HCT116 (cell line): ENCODE results near the gene RFPL3. TPM values are rescaled to one million over a fixed set of nuclear protein-coding genes. Genes with fewer than 3 reads are reported as not detected.
"Not testable (repeated sequence)": the region's sequence is repeated elsewhere in the genome, so short reads cannot be mapped to it uniquely, and the experiment has no call there.

Experiments
- ATAC-seq: fragments of 200-7000 bp; cut with Tn5 transposase; 2 replicates; pipeline ENCODE4 v1.9.1; 2020; ENCODE audit warnings: mild to moderate bottlenecking, moderate library complexity
- BruUV-seq: library from RNA; stranded (reverse); fragments of 400-500 nt; replicated peaks from 2 replicates; lab custom pipeline; 2021; lab: Mats Ljungman, UMichigan
- CTCF ChIA-PET: fragments of 300-600 bp; sonication (Branson Sonifier 250); formaldehyde crosslinking; loops from one replicate; lab custom pipeline; 2021; ENCODE audit warnings: antibody characterized with exemption; lab: Charles Lee
- POLR2A ChIA-PET: fragments of 300-600, 350-600 bp; sonication (Branson Sonifier 250); formaldehyde crosslinking; loops from one replicate; lab custom pipeline; 2021; ENCODE audit warnings: antibody characterized with exemption; lab: Charles Lee
- RAD21 ChIA-PET, 2 experiments: fragments of 300-600 bp; sonication (Branson Sonifier 250); formaldehyde crosslinking; loops; one replicate each; lab custom pipeline; 2023; ENCODE audit warnings: low total read pairs in 2 of 2; ENCODE audit not compliant: uncharacterized antibody in 2 of 2, unreplicated experiment in 2 of 2, low non-redundant PET in 1 of 2; lab: Charles Lee
- DNase-seq: peaks from one replicate; pipeline ENCODE4 v3.0.0-alpha.2; 2010; ENCODE audit warnings: low read depth, low spot score
- H2AFZ ChIP-seq: fragments of 200-600 bp; shearing (Covaris generic), sonication (generic); 2 replicates; pipeline ENCODE4 v1.6.1; 2017; ENCODE audit warnings: low read depth, mixed run types, mixed read lengths, antibody characterized with exemption, low read length; ENCODE audit not compliant: poor library complexity, severe bottlenecking
- H3K27ac ChIP-seq: 2 replicates; pipeline ENCODE4 v1.5.1; 2012; ENCODE audit warnings: low read depth, low read length
- H3K27me3 ChIP-seq: fragments of 200-600 bp; sonication (generic); 2 replicates; pipeline ENCODE4 v1.6.1; 2016; ENCODE audit warnings: mixed run types, low read length, mixed read lengths; ENCODE audit not compliant: insufficient read depth
- H3K36me3 ChIP-seq, 2 experiments: fragments of 200-500 bp in 1 of 2; fragments of 200-600 bp in 1 of 2; sonication (Bioruptor generic) in 1 of 2; sonication (generic) in 1 of 2; 2 replicates each; pipeline versions ENCODE4 v1.5.1 to v1.6.1; 2014 to 2016; ENCODE audit warnings: low read length in 2 of 2, inconsistent platforms in 1 of 2, mixed read lengths in 1 of 2, mixed run types in 1 of 2; ENCODE audit not compliant: insufficient read depth in 2 of 2, control insufficient read depth in 1 of 2
- H3K4me1 ChIP-seq, 2 experiments: fragments of 200-600 bp in 1 of 2; sonication (generic) in 1 of 2; 2 replicates each; pipeline versions ENCODE4 v1.5.1 to v1.6.1; 2012 to 2017; ENCODE audit warnings: low read length in 2 of 2, inconsistent platforms in 1 of 2, mild to moderate bottlenecking in 1 of 2, mixed read lengths in 1 of 2, mixed run types in 1 of 2, moderate library complexity in 1 of 2; ENCODE audit not compliant: insufficient read depth in 2 of 2, control insufficient read depth in 1 of 2
- H3K4me2 ChIP-seq: fragments of 200-600 bp; sonication (generic); 2 replicates; pipeline ENCODE4 v1.6.1; 2017; ENCODE audit warnings: mixed run types, low read length, mixed read lengths
- H3K4me3 ChIP-seq, 2 experiments: fragments of 200-600 bp in 1 of 2; sonication (generic) in 1 of 2; replicated peaks in 1 of 2; 2 replicates each; pipeline ENCODE4 v1.5.1; 2011 to 2016; ENCODE audit warnings: low read length in 2 of 2, control low read depth in 1 of 2, low read depth in 1 of 2, mild to moderate bottlenecking in 1 of 2, mixed read lengths in 1 of 2, mixed run types in 1 of 2
- H3K79me2 ChIP-seq: fragments of 200-600 bp; sonication (generic); 2 replicates; pipeline ENCODE4 v1.6.1; 2017; ENCODE audit warnings: mild to moderate bottlenecking, mixed run types, low read length, moderate library complexity, mixed read lengths; ENCODE audit not compliant: insufficient read depth
- H3K9ac ChIP-seq: fragments of 200-600 bp; sonication (generic); 2 replicates; pipeline ENCODE4 v1.6.1; 2016; ENCODE audit warnings: low read length, mixed read lengths
- H3K9me2 ChIP-seq: fragments of 200-600 bp; sonication (generic), shearing (Covaris generic); 2 replicates; pipeline ENCODE4 v1.6.1; 2017; ENCODE audit warnings: mixed run types, mild to moderate bottlenecking, moderate library complexity; ENCODE audit not compliant: insufficient read depth
- H3K9me3 ChIP-seq, 2 experiments: fragments of 200-500 bp in 1 of 2; fragments of 200-600 bp in 1 of 2; sonication (Bioruptor generic) in 1 of 2; sonication (generic) in 1 of 2; 2 replicates each; pipeline ENCODE4 v1.6.1; 2014 to 2017; ENCODE audit warnings: low read length in 2 of 2, mixed read lengths in 2 of 2, inconsistent platforms in 1 of 2, low read depth in 1 of 2, mild to moderate bottlenecking in 1 of 2, mixed run types in 1 of 2, moderate library complexity in 1 of 2; ENCODE audit not compliant: control insufficient read depth in 1 of 2, insufficient read depth in 1 of 2
- H4K20me1 ChIP-seq: fragments of 200-600 bp; sonication (generic), shearing (Covaris generic); 2 replicates; pipeline ENCODE4 v1.6.1; 2017; ENCODE audit warnings: mixed run types, mild to moderate bottlenecking, moderate library complexity; ENCODE audit not compliant: insufficient read depth
- CTCF ChIP-seq, 3 experiments: fragments of 200-600 bp in 1 of 3; sonication (generic) in 1 of 3; IDR thresholded peaks in 2 of 3; conservative IDR thresholded peaks in 1 of 3; 2 replicates each; pipeline ENCODE4 v1.5.1; 2012 to 2017; ENCODE audit warnings: low read depth in 2 of 3, low read length in 2 of 3, antibody characterized with exemption in 1 of 3, borderline replicate concordance in 1 of 3, control low read depth in 1 of 3, mild to moderate bottlenecking in 1 of 3, mixed read lengths in 1 of 3, mixed run types in 1 of 3, moderate library complexity in 1 of 3; ENCODE audit not compliant: insufficient read depth in 1 of 3
- RAD21 ChIP-seq: IDR thresholded peaks from 2 replicates; pipeline ENCODE4 v1.6.1; 2012; ENCODE audit warnings: low read depth, mild to moderate bottlenecking
- SP1 ChIP-seq: IDR thresholded peaks from 2 replicates; pipeline ENCODE4 v1.6.1; 2012; ENCODE audit warnings: low read depth
- TCF7L2 ChIP-seq: IDR thresholded peaks from 2 replicates; pipeline ENCODE4 v1.7.0; 2011; ENCODE audit warnings: borderline replicate concordance, inconsistent platforms; ENCODE audit not compliant: insufficient read depth, insufficient read length; ENCODE audit errors: extremely low read depth
- ZBTB33 ChIP-seq: IDR thresholded peaks from 2 replicates; pipeline ENCODE4 v1.6.1; 2011; ENCODE audit warnings: mild to moderate bottlenecking, low read length, moderate library complexity; ENCODE audit not compliant: insufficient replicate concordance; ENCODE audit errors: extremely low read depth
- intact Hi-C: fragments of 100-400 bp; cut with micrococcal nuclease; formaldehyde crosslinking; loops from 2 replicates; pipeline ENCODE4 v1.10.0; 2022
- total RNA-seq: library from RNA; stranded (reverse); gene quantifications from one replicate; pipeline ENCODE4 v1.2.1, GENCODE V29; 2021; ENCODE audit not compliant: unreplicated experiment

The RFPL3 gene
- total RNA-seq, 1 experiment from 2014 or later: not detected

GRCh38 chr22:32348031-32348611, 9.5 kb upstream of the RFPL3 start:
- ATAC-seq: no peak
- CTCF ChIA-PET: interaction anchor here (0.6 to 1.3 kb wide), 3 partner anchors 82 to 378 kb away, joined by 3 to 4 read pairs (median 3); no protein-coding TSS in a partner anchor
- H3K4me2 ChIP-seq: no peak overlapping the region
- DNase-seq: no peak
- RAD21 ChIA-PET: no interaction called here
- no peaks in the 10 kb centered on the region for H3K9me2 ChIP-seq
- POLR2A ChIA-PET: no interaction called here
- TF ChIP-seq SP1 (no peak), ZBTB33 (no peak), CTCF (IDR thresholded peaks at IDR 0.05 in 2 of 3, conservative IDR thresholded peaks at IDR 0.05 in 1 of 3; ENCODE audit: borderline replicate concordance in 1 of 3, insufficient read depth in 1 of 3, low read depth in 2 of 3, low read length in 2 of 3) (no peak), RAD21 (no peak), TCF7L2 (no peak)
- TF ChIP-seq, all 23 proteins: peak for 0
- no peak overlapping the region for H3K9ac ChIP-seq
- intact Hi-C loops: no loop called here
- H3K27me3 ChIP-seq: no peaks in the 10 kb centered on the region
- no peak overlapping the region for H2AFZ ChIP-seq
- no peaks in the 10 kb centered on the region for H3K36me3 ChIP-seq
- BruUV-seq: no TSS peak
- H3K79me2 ChIP-seq: no peaks in the 10 kb centered on the region
- H4K20me1 ChIP-seq: no peaks in the 10 kb centered on the region
- no peak overlapping the region for H3K27ac ChIP-seq
- no peaks in the 10 kb centered on the region; a peak in 1 of 4 replicates for H3K4me1 ChIP-seq
- H3K4me3 ChIP-seq: no peak overlapping the region
- no peaks in the 10 kb centered on the region for H3K9me3 ChIP-seq

- H3K36me3 ChIP-seq, H3K4me2 ChIP-seq, H3K9ac ChIP-seq, CTCF ChIA-PET, H3K27ac ChIP-seq, ATAC-seq, H2AFZ ChIP-seq, BruUV-seq, POLR2A ChIA-PET, H3K4me3 ChIP-seq, H3K9me2 ChIP-seq, H3K9me3 ChIP-seq, H3K79me2 ChIP-seq, intact Hi-C loops, H3K4me1 ChIP-seq, H3K27me3 ChIP-seq, H4K20me1 ChIP-seq, DNase-seq: not testable (repeated sequence)
- RAD21 ChIA-PET: interaction anchor here in 1 of 2 experiments (0.6 kb wide), 1 partner anchor 380 kb away, joined by 4 read pairs; no protein-coding TSS in a partner anchor
Measured at GRCh38 chr22:32351875-32352274, 5.8 kb upstream of the RFPL3 start.
